Measurements from ENCODE around the gene AIG1. TPM values are rescaled to one million over a fixed set of nuclear protein-coding genes. Genes with fewer than 3 reads are reported as not detected.

Gene AIG1
- total and polyA plus RNA-seq, 2 of the 13 experiments (the other 11 are each of a cell fraction or from before 2014, with no cell fraction given) = 115 to 197 TPM

- TF ChIP-seq, protein P1, sequence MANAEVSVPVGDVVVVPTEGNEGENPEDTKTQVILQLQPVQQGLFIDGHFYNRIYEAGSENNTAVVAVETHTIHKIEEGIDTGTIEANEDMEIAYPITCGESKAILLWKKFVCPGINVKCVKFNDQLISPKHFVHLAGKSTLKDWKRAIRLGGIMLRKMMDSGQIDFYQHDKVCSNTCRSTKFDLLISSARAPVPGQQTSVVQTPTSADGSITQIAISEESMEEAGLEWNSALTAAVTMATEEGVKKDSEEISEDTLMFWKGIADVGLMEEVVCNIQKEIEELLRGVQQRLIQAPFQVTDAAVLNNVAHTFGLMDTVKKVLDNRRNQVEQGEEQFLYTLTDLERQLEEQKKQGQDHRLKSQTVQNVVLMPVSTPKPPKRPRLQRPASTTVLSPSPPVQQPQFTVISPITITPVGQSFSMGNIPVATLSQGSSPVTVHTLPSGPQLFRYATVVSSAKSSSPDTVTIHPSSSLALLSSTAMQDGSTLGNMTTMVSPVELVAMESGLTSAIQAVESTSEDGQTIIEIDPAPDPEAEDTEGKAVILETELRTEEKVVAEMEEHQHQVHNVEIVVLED (CRISPR knock-in tag; IDR thresholded peaks at IDR 0.05; ENCODE audit: borderline replicate concordance) = peak; percentile 71; the same call in 1 of the 2 replicates
- TF ChIP-seq SP1 (IDR thresholded peaks at IDR 0.05) = no peak
- 0 out of 2 replicates have a peak, but pooled peaks have one; percentile 47 for TF ChIP-seq SP1 (CRISPR knock-in tag; IDR thresholded peaks at IDR 0.05)
- TF ChIP-seq CHCHD3 (CRISPR knock-in tag; IDR thresholded peaks at IDR 0.05) = peak; percentile 16; the same call in 1 of the 2 replicates
- peak; percentile 84 for TF ChIP-seq HNRNPLL (IDR thresholded peaks at IDR 0.05; ENCODE audit: low read depth, low read length, poor library complexity, severe bottlenecking)
- TF ChIP-seq SAP130 (CRISPR knock-in tag; IDR thresholded peaks at IDR 0.05; ENCODE audit: low read depth) = peak; percentile 54
- no peak for TF ChIP-seq ERF (CRISPR knock-in tag; IDR thresholded peaks at IDR 0.05)
- TF ChIP-seq THAP8 (CRISPR knock-in tag; IDR thresholded peaks at IDR 0.05; ENCODE audit: borderline replicate concordance) = 0 out of 2 replicates have a peak, but pooled peaks have one; percentile 58
- peak; percentile 82; the same call in 1 of the 2 replicates for TF ChIP-seq KAT7 (CRISPR knock-in tag; IDR thresholded peaks at IDR 0.05; ENCODE audit: borderline replicate concordance)
- peak; percentile 76 for TF ChIP-seq POGK (CRISPR knock-in tag; conservative IDR thresholded peaks at IDR 0.05)
- peak; percentile 73 for TF ChIP-seq RXRB (CRISPR knock-in tag; IDR thresholded peaks at IDR 0.05; ENCODE audit: borderline replicate concordance)
- TF ChIP-seq POLR2A (IDR thresholded peaks at IDR 0.05; ENCODE audit: insufficient read depth in 1 of 2, low read depth in 2 of 2, low read length in 2 of 2) = peak; percentile 59 to 69; a peak in 2 of 4 replicates
- TF ChIP-seq ZKSCAN8 (CRISPR knock-in tag; IDR thresholded peaks at IDR 0.05; ENCODE audit: borderline replicate concordance) = peak; percentile 54; the same call in 1 of the 2 replicates
- peak; percentile 98 for TF ChIP-seq ZMYM2 (CRISPR knock-in tag; IDR thresholded peaks at IDR 0.05)
- TF ChIP-seq CEBPG (CRISPR knock-in tag; IDR thresholded peaks at IDR 0.05) = peak; percentile 69
- TF ChIP-seq, protein P2, sequence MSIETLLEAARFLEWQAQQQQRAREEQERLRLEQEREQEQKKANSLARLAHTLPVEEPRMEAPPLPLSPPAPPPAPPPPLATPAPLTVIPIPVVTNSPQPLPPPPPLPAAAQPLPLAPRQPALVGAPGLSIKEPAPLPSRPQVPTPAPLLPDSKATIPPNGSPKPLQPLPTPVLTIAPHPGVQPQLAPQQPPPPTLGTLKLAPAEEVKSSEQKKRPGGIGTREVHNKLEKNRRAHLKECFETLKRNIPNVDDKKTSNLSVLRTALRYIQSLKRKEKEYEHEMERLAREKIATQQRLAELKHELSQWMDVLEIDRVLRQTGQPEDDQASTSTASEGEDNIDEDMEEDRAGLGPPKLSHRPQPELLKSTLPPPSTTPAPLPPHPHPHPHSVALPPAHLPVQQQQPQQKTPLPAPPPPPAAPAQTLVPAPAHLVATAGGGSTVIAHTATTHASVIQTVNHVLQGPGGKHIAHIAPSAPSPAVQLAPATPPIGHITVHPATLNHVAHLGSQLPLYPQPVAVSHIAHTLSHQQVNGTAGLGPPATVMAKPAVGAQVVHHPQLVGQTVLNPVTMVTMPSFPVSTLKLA (IDR thresholded peaks at IDR 0.05) = no peak
- 0 out of 2 replicates have a peak, but pooled peaks have one; percentile 28 for TF ChIP-seq ZNF136 (CRISPR knock-in tag; IDR thresholded peaks at IDR 0.05; ENCODE audit: low read depth)
- TF ChIP-seq, protein P3, sequence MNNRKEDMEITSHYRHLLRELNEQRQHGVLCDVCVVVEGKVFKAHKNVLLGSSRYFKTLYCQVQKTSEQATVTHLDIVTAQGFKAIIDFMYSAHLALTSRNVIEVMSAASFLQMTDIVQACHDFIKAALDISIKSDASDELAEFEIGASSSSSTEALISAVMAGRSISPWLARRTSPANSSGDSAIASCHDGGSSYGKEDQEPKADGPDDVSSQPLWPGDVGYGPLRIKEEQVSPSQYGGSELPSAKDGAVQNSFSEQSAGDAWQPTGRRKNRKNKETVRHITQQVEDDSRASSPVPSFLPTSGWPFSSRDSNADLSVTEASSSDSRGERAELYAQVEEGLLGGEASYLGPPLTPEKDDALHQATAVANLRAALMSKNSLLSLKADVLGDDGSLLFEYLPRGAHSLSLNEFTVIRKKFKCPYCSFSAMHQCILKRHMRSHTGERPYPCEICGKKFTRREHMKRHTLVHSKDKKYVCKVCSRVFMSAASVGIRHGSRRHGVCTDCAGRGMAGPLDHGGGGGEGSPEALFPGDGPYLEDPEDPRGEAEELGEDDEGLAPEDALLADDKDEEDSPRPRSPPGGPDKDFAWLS (CRISPR knock-in tag; IDR thresholded peaks at IDR 0.05; ENCODE audit: borderline replicate concordance) = peak; percentile 99
- no peak for TF ChIP-seq KDM5A (IDR thresholded peaks at IDR 0.05; ENCODE audit: borderline replicate concordance, low read length)
Measured at GRCh38 chr6:143060354-143060805, 309 bp upstream of the AIG1 start (continued).

Data from HepG2 (cell line).